ENCODE data around the gene PCSK4.

DNA sequence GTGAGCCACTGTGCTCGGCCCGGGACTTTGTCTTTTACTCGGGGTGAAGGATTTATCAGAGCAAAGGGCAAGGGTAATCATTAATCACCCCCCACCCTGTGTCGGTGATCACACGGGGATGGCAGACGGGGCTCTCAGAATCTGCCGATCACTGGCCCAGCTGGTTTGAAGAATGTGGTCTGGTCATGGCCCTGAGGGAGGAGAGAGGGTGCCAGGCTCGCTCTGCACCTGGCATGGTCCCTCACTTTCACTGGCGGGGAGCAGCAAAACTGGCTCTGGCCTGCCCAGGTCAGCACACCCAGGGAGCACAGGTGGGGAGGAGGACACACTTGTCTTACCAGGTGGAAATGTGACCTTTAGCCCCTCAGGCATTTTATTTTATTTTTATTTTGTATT, 11.0 kb upstream of the PCSK4 start:
- TF ChIP-seq, protein P1, sequence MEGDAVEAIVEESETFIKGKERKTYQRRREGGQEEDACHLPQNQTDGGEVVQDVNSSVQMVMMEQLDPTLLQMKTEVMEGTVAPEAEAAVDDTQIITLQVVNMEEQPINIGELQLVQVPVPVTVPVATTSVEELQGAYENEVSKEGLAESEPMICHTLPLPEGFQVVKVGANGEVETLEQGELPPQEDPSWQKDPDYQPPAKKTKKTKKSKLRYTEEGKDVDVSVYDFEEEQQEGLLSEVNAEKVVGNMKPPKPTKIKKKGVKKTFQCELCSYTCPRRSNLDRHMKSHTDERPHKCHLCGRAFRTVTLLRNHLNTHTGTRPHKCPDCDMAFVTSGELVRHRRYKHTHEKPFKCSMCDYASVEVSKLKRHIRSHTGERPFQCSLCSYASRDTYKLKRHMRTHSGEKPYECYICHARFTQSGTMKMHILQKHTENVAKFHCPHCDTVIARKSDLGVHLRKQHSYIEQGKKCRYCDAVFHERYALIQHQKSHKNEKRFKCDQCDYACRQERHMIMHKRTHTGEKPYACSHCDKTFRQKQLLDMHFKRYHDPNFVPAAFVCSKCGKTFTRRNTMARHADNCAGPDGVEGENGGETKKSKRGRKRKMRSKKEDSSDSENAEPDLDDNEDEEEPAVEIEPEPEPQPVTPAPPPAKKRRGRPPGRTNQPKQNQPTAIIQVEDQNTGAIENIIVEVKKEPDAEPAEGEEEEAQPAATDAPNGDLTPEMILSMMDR (conservative IDR thresholded peaks at IDR 0.05): no peak
- TF ChIP-seq ZFX (IDR thresholded peaks at IDR 0.05): no peak

Data from C4-2B (cell line).